ENCODE measurements around the gene PCNX2.

The PCNX2 gene

GRCh38 chr1:233016798-233017197 is 278.7 kb downstream of the PCNX2 start:
- no peak overlapping the region for H3K4me3 ChIP-seq (ENCODE audit: low read depth, low read length)
- DNase-seq (ENCODE audit: low read depth), result no peak

GRCh38 chr1:233015965-233016364 is 279.6 kb downstream of the PCNX2 start:
- no peak for DNase-seq (ENCODE audit: low read depth)
- no peak for TF ChIP-seq CTCF (conservative IDR thresholded peaks at IDR 0.05; ENCODE audit: low read depth, low read length)
- no peak overlapping the region for H3K4me3 ChIP-seq (ENCODE audit: low read depth, low read length)

More at GRCh38 chr1:233016798-233017197, 278.7 kb downstream of the PCNX2 start:
- TF ChIP-seq CTCF (conservative IDR thresholded peaks at IDR 0.05; ENCODE audit: low read depth, low read length), result no peak

GRCh38 chr1:233012021-233012420 is 283.5 kb downstream of the PCNX2 start:
- no peak for DNase-seq (ENCODE audit: low read depth)
- TF ChIP-seq CTCF (conservative IDR thresholded peaks at IDR 0.05; ENCODE audit: low read depth, low read length), result no peak
- H3K4me3 ChIP-seq (ENCODE audit: low read depth, low read length), result no peak overlapping the region

- TF ChIP-seq CTCF (conservative IDR thresholded peaks at IDR 0.05; ENCODE audit: low read depth, low read length), result no peak
- H3K4me3 ChIP-seq (ENCODE audit: low read depth, low read length), result no peak overlapping the region
- no peak for DNase-seq (ENCODE audit: low read depth)
Measured at GRCh38 chr1:233010146-233010545, 285.4 kb downstream of the PCNX2 start.

GRCh38 chr1:233006541-233006973 is 289.0 kb downstream of the PCNX2 start:
- H3K4me3 ChIP-seq (ENCODE audit: low read depth, low read length), result no peak overlapping the region
- no peak for DNase-seq (ENCODE audit: low read depth)
- no peak for TF ChIP-seq CTCF (conservative IDR thresholded peaks at IDR 0.05; ENCODE audit: low read depth, low read length)

- DNase-seq (ENCODE audit: low read depth), result no peak
- no peak overlapping the region for H3K4me3 ChIP-seq (ENCODE audit: low read depth, low read length)
Measured at GRCh38 chr1:233006108-233006507, 289.4 kb downstream of the PCNX2 start.

More at GRCh38 chr1:233006108-233006507, 289.4 kb downstream of the PCNX2 start:
- no peak for TF ChIP-seq CTCF (conservative IDR thresholded peaks at IDR 0.05; ENCODE audit: low read depth, low read length)

Data from choroid plexus epithelial cell (primary cell).